ENCODE measurements around the gene EMC6. TPM values are rescaled to one million over a fixed set of nuclear protein-coding genes. Genes with fewer than 3 reads are reported as not detected.

Gene EMC6
- polyA plus RNA-seq, 1 of the 3 experiments (the other 2 are of a cell fraction) = 56.6 TPM

DNA sequence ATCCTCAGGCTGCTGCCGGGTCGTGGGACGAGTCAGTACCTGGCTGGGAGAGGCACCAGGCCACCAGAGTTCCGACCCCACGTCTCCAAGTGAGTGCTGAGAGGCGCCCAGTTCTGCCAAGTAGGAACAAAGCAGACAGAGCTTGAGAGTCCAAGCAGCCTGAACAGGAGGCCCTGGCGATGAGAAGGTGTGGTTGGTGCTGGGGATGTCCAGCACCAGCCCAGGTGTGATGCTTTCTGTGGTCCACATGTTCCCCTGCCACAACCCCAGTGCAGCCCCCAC, 11.1 kb upstream of the EMC6 start:
- Histone ChIP-seq H3K4me3 (ENCODE audit: low read depth in 2 of 2, low read length in 1 of 2) (no peak overlapping the region), H3K27me3 (ENCODE audit: insufficient read depth) (no peaks in the 10 kb centered on the region), H3K9me2 (no peaks in the 10 kb centered on the region), H4K20me1 (ENCODE audit: insufficient read depth) (peaks cover 4% of the 10 kb centered on the region; the same call in 1 of the 2 replicates), H3K4me1 (ENCODE audit: control insufficient read depth in 1 of 2, insufficient read depth in 2 of 2, low read depth in 1 of 2, low read length in 1 of 2) (peaks cover 0 to 13% of the 10 kb centered on the region in 2 experiments; a peak in 3 of 4 replicates), H3K36me3 (replicated peaks in 1 of 2; ENCODE audit: control insufficient read depth in 1 of 2, insufficient read depth in 2 of 2, low read length in 1 of 2) (peaks cover under 1 to 8% of the 10 kb centered on the region in 2 experiments), H3K27ac (ENCODE audit: low read depth in 2 of 2, low read length in 1 of 2) (no peak overlapping the region), H3K4me2 (no peak overlapping the region), H3F3A (replicated peaks; ENCODE audit: insufficient read depth) (peaks cover 12% of the 10 kb centered on the region), H3K9ac (no peak overlapping the region), H2AFZ (ENCODE audit: low read depth) (no peak overlapping the region), H3K79me2 (ENCODE audit: insufficient read depth) (no peaks in the 10 kb centered on the region), H3K9me3 (no peaks in the 10 kb centered on the region)
- CTCF ChIA-PET = interaction anchor here (1.1 to 2.2 kb wide), 3 partner anchors 9 to 609 kb away, joined by 3 to 5 read pairs (median 3); partner anchors contain the start of gene TAX1BP3
- 100% methylated on average over 1 of the region's 7 CpGs for WGBS (ENCODE audit: low lambda C conversion rate)
- POLR2A ChIA-PET = no interaction called here
- DNase-seq = no peak
- TF ChIP-seq FOXJ3 (CRISPR knock-in tag; IDR thresholded peaks at IDR 0.05) (no peak), IRF3 (IDR thresholded peaks at IDR 0.05; ENCODE audit: low read depth, low read length) (no peak), POLR2AphosphoS5 (IDR thresholded peaks at IDR 0.05; ENCODE audit: low read depth, low read length) (no peak)

DNA sequence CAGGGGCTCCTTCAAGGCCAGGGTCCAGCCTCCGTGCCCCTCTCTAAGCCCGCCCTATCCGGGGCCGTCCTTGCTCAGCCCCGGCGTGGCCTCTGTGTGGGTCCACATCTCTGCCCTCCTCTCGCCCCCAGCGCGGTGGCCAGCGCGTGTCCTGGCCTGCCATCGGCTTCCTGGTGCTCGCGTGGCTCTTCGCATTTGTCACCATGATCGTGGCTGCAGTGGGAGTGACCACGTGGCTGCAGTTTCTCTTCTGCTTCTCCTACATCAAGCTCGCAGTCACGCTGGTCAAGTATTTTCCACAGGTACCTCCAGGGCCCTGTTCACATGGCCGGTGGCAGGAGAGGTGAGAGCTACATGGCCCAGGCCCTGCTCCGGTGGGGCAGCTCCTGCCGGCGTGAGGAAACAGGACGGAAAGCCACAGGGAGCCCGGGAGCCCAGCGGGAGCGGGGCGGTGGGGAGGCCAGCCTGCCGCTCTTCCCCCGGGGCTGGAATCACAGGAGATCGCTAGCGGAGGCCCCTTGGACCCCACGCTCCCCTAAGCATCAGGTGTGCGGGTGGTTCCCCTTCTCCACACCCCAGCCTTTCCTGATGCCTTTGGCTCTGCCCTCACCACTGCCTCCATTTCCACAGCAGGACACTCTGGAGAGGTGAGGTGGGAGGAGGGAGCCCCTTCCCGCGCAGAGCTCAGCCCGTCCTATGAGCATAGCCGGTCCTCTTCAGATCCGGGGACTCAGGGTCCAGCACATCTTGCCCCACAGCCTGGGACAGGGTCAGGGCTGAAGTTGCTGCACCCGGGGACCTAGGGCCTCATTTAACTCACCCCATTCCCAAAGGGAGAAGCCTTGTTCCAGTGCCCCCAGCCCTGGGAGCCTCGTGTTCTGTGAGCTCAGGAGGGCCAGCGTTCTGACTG, 10.5 kb upstream of the EMC6 start:
- no peak for TF ChIP-seq IRF3 (IDR thresholded peaks at IDR 0.05; ENCODE audit: low read depth, low read length)
- no peak for TF ChIP-seq RFX5 (IDR thresholded peaks at IDR 0.05; ENCODE audit: low read length)
- TF ChIP-seq POLR2AphosphoS5 (IDR thresholded peaks at IDR 0.05; ENCODE audit: low read depth, low read length) = no peak
- TF ChIP-seq, protein P1, sequence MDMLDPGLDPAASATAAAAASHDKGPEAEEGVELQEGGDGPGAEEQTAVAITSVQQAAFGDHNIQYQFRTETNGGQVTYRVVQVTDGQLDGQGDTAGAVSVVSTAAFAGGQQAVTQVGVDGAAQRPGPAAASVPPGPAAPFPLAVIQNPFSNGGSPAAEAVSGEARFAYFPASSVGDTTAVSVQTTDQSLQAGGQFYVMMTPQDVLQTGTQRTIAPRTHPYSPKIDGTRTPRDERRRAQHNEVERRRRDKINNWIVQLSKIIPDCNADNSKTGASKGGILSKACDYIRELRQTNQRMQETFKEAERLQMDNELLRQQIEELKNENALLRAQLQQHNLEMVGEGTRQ (IDR thresholded peaks at IDR 0.05; ENCODE audit: borderline replicate concordance, low read depth, low read length) = no peak
- no peak for TF ChIP-seq ZBTB33 (IDR thresholded peaks at IDR 0.05; ENCODE audit: borderline replicate concordance, low read depth)
- no peak for TF ChIP-seq MXI1 (IDR thresholded peaks at IDR 0.05; ENCODE audit: low read depth, low read length)
- Histone ChIP-seq H3F3A (replicated peaks; ENCODE audit: insufficient read depth) (peaks cover 17% of the 10 kb centered on the region), H3K9ac (no peak overlapping the region), H3K79me2 (ENCODE audit: insufficient read depth) (no peaks in the 10 kb centered on the region), H3K27me3 (ENCODE audit: insufficient read depth) (no peaks in the 10 kb centered on the region), H4K20me1 (ENCODE audit: insufficient read depth) (peaks cover 6% of the 10 kb centered on the region; the same call in 1 of the 2 replicates), H2AFZ (ENCODE audit: low read depth) (no peak overlapping the region), H3K36me3 (replicated peaks in 1 of 2; ENCODE audit: control insufficient read depth in 1 of 2, insufficient read depth in 2 of 2, low read length in 1 of 2) (peaks cover 6 to 12% of the 10 kb centered on the region in 2 experiments), H3K4me3 (ENCODE audit: low read depth in 2 of 2, low read length in 1 of 2) (no peak overlapping the region), H3K9me3 (no peaks in the 10 kb centered on the region), H3K27ac (ENCODE audit: low read depth in 2 of 2, low read length in 1 of 2) (no peak overlapping the region), H3K4me1 (ENCODE audit: control insufficient read depth in 1 of 2, insufficient read depth in 2 of 2, low read depth in 1 of 2, low read length in 1 of 2) (peaks cover 0 to 13% of the 10 kb centered on the region in 2 experiments; a peak in 3 of 4 replicates), H3K9me2 (no peaks in the 10 kb centered on the region), H3K4me2 (no peak overlapping the region)
- 94% methylated on average over 36 of the region's 42 CpGs for WGBS (ENCODE audit: low lambda C conversion rate)
- DNase-seq = no peak
- CTCF ChIA-PET = interaction anchor here (1.1 to 2.2 kb wide), 3 partner anchors 8 to 610 kb away, joined by 3 to 5 read pairs (median 3); partner anchors contain the start of gene TAX1BP3
- POLR2A ChIA-PET = no interaction called here

Data from SK-N-SH (cell line).